ENCODE results near the gene USP6NL. TPM values are rescaled to one million over a fixed set of nuclear protein-coding genes. Genes with fewer than 3 reads are reported as not detected.

The USP6NL gene
- total and polyA plus RNA-seq, 2 of the 8 experiments (the other 6 are each of a cell fraction or from before 2014, with no cell fraction given) = 10.9 to 28.8 TPM

DNA sequence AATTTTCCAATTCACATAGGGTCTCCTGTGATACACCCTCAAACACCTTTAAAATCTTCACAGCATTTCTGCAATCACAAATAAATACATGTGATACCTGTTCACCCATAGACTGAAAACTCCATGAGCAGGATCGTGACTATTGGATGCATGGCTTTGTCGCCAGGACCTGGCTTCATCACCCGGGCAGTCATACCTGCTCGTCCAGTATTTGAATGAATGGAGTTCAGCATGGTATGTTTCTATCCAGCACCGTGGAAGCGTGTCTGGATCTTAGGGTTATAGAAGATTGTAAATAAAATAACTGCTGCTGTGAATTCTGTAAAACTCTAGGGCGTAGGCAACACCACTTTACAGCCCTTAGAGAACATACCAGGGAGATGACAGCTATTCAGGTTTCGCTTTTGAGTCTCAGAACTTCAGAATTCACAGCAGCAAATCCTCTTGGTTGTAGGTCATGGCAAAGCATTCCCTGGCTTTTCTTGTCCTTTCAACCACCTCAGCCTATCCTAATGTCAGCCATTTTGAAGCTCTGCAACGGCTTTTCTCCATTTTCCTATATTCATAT lies 47.4 kb upstream of the USP6NL start (continued):
- TF ChIP-seq POU5F1 (IDR thresholded peaks at IDR 0.05; ENCODE audit: low read depth, low read length) = no peak
- no peak for TF ChIP-seq KDM5A (IDR thresholded peaks at IDR 0.05; ENCODE audit: low read length)
- no peak for TF ChIP-seq E2F6 (IDR thresholded peaks at IDR 0.05)
- TF ChIP-seq, protein P1, sequence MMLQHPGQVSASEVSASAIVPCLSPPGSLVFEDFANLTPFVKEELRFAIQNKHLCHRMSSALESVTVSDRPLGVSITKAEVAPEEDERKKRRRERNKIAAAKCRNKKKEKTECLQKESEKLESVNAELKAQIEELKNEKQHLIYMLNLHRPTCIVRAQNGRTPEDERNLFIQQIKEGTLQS (IDR thresholded peaks at IDR 0.05; ENCODE audit: insufficient read depth, low read depth, low read length) = no peak
- TF ChIP-seq BCL11A (IDR thresholded peaks at IDR 0.05; ENCODE audit: low read depth in 2 of 2, low read length in 2 of 2) = no peak
